ENCODE measurements around the gene RPL10. TPM values are rescaled to one million over a fixed set of nuclear protein-coding genes. Genes with fewer than 3 reads are reported as not detected.

RPL10 gene
- total and polyA plus RNA-seq, 2 donors (not counting 3 experiments of a cell fraction or from before 2014, with no cell fraction given) = 2,493 to 7,586 TPM

DNA sequence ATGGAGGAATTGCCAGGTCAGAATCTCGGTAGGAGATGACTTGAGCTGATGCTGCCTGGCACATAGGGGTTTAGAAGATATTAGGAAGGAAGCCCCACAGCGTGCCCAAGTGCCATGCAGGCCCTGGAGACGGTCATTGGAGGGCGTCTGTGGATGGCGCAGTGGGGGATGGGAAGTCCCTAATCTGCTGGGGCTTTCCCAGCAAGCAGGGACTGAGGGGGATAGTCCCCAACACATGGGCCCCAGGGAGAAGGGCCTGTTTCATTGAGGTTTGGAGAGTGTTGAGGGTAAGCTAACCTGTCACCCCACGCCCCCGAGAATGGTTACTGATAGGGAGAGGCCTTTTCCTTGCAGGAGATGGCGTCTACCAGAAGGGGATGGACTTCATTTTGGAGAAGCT, 21.0 kb downstream of the RPL10 start:
- Histone ChIP-seq H3K9me3 (replicated peaks; ENCODE audit: control insufficient read depth, insufficient read depth, low read length) (no peaks in the 10 kb centered on the region), H3K9ac (replicated peaks; ENCODE audit: extremely low read depth, insufficient read depth, low read length) (no peak overlapping the region), H3K4me1 (ENCODE audit: control insufficient read depth, extremely low read depth, insufficient read depth, low read length) (peaks cover 6% of the 10 kb centered on the region), H2AFZ (ENCODE audit: low read depth, low read length) (no peak overlapping the region), H3K27ac (ENCODE audit: insufficient read depth, low read depth, low read length) (no peak overlapping the region), H3K4me3 (replicated peaks in 1 of 3; ENCODE audit: insufficient read depth in 1 of 3, low read depth in 1 of 3, low read length in 3 of 3) (no peak overlapping the region), H3K79me2 (ENCODE audit: control insufficient read depth, insufficient read depth, low read length) (no peaks in the 10 kb centered on the region), H3K36me3 (ENCODE audit: control insufficient read depth in 2 of 2, extremely low read depth in 1 of 2, insufficient read depth in 2 of 2, low read length in 2 of 2) (no peaks in the 10 kb centered on the region), H3K27me3 (ENCODE audit: control insufficient read depth in 2 of 2, insufficient read depth in 2 of 2, low read length in 2 of 2) (no peaks in the 10 kb centered on the region), H3K4me2 (ENCODE audit: insufficient read depth, low read length) (no peak overlapping the region), H3K9me1 (replicated peaks; ENCODE audit: control insufficient read depth, extremely low read depth, insufficient read depth, low read length) (no peaks in the 10 kb centered on the region), H4K20me1 (replicated peaks; ENCODE audit: control insufficient read depth, extremely low read depth, insufficient read depth, low read length) (no peaks in the 10 kb centered on the region)
- dilution Hi-C loops (cut with MboI; ENCODE audit: extremely low pct_ligation_motif_present, low sequenced_read_pairs) = no loop called here
- POLR2A ChIA-PET = no interaction called here
- FAIRE-seq (no peak), DNase-seq (ENCODE audit: low read depth, low spot score) (no peak)
- intact Hi-C loops (cut with micrococcal nuclease) = no loop called here
- TF ChIP-seq, protein P1, sequence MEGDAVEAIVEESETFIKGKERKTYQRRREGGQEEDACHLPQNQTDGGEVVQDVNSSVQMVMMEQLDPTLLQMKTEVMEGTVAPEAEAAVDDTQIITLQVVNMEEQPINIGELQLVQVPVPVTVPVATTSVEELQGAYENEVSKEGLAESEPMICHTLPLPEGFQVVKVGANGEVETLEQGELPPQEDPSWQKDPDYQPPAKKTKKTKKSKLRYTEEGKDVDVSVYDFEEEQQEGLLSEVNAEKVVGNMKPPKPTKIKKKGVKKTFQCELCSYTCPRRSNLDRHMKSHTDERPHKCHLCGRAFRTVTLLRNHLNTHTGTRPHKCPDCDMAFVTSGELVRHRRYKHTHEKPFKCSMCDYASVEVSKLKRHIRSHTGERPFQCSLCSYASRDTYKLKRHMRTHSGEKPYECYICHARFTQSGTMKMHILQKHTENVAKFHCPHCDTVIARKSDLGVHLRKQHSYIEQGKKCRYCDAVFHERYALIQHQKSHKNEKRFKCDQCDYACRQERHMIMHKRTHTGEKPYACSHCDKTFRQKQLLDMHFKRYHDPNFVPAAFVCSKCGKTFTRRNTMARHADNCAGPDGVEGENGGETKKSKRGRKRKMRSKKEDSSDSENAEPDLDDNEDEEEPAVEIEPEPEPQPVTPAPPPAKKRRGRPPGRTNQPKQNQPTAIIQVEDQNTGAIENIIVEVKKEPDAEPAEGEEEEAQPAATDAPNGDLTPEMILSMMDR (IDR thresholded peaks at IDR 0.05; ENCODE audit: extremely low read depth in 1 of 2, insufficient read depth in 1 of 2, low read depth in 1 of 2, low read length in 2 of 2) = no peak
- TF ChIP-seq, protein P2, sequence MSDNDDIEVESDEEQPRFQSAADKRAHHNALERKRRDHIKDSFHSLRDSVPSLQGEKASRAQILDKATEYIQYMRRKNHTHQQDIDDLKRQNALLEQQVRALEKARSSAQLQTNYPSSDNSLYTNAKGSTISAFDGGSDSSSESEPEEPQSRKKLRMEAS (IDR thresholded peaks at IDR 0.05; ENCODE audit: insufficient read depth, insufficient read length) = no peak
- TF ChIP-seq POLR2A (IDR thresholded peaks at IDR 0.05; ENCODE audit: low read depth, low read length) = no peak
- TF ChIP-seq EZH2 (IDR thresholded peaks at IDR 0.05; ENCODE audit: borderline replicate concordance, low read depth, low read length, severe bottlenecking) = no peak
- no peak for TF ChIP-seq JUN (IDR thresholded peaks at IDR 0.05; ENCODE audit: borderline replicate concordance, insufficient read depth, insufficient read length, low read depth)
- TF ChIP-seq FOS (IDR thresholded peaks at IDR 0.05; ENCODE audit: borderline replicate concordance, insufficient read depth, low read length) = no peak
- no peak for TF ChIP-seq POLR2AphosphoS5 (IDR thresholded peaks at IDR 0.05; ENCODE audit: insufficient read depth, low read depth, low read length)
- no peak for TF ChIP-seq MYC (IDR thresholded peaks at IDR 0.05; ENCODE audit: low read depth, low read length)
- TF ChIP-seq GATA2 (IDR thresholded peaks at IDR 0.05; ENCODE audit: insufficient read depth, insufficient read length, low read depth, low read length) = no peak
- CTCF ChIA-PET = no interaction called here
- BruUV-seq (replicated peaks) = no TSS peak

All from endothelial cell of umbilical vein (primary cell).